Keratinocyte (primary cell): Measurements from ENCODE around the gene TIGAR. TPM values are rescaled to one million over a fixed set of nuclear protein-coding genes. Genes with fewer than 3 reads are reported as not detected.
A peak's percentile ranks its signal among the peaks of the same experiment; 100 is the strongest.

Source experiments
- DNase-seq: peaks from one replicate; pipeline ENCODE4 v3.0.0-alpha.2; 2011; ENCODE audit warnings: low read depth, missing footprints, low spot score
- FAIRE-seq: peaks from 2 replicates; lab custom pipeline; 2011; peaks lifted over from hg19 to GRCh38; lab: Jason Lieb, UNC
- H2AFZ ChIP-seq: 2 replicates; pipeline ENCODE4 v1.6.0; 2012; ENCODE audit warnings: low read length, control low read depth, inconsistent platforms; ENCODE audit not compliant: control insufficient read depth
- H3K27ac ChIP-seq: 2 replicates; pipeline ENCODE4 v1.5.1; 2011; ENCODE audit warnings: low read length; ENCODE audit not compliant: control insufficient read depth, insufficient read depth
- H3K27me3 ChIP-seq: 3 replicates; pipeline ENCODE4 v1.6.0; 2011; ENCODE audit warnings: low read length; ENCODE audit not compliant: control insufficient read depth, insufficient read depth; ENCODE audit errors: extremely low read depth
- H3K36me3 ChIP-seq, 2 experiments: 2 replicates in 1 of 2; 3 replicates in 1 of 2; pipeline ENCODE4 v1.5.1; 2011; ENCODE audit warnings: low read length in 2 of 2, mild to moderate bottlenecking in 1 of 2; ENCODE audit not compliant: control insufficient read depth in 2 of 2, insufficient read depth in 2 of 2; ENCODE audit errors: extremely low read depth in 1 of 2
- H3K4me1 ChIP-seq: 3 replicates; pipeline ENCODE4 v1.5.1; 2011; ENCODE audit warnings: low read length; ENCODE audit not compliant: control insufficient read depth, insufficient read depth; ENCODE audit errors: extremely low read depth
- H3K4me2 ChIP-seq: 3 replicates; pipeline ENCODE4 v1.6.0; 2011; ENCODE audit warnings: low read depth, low read length; ENCODE audit not compliant: control insufficient read depth, insufficient read depth; ENCODE audit errors: extremely low read depth
- H3K4me3 ChIP-seq, 3 experiments: fragments of 200-600 bp in 1 of 3; sonication (generic) in 1 of 3; 2 replicates in 2 of 3; 3 replicates in 1 of 3; pipeline ENCODE4 v1.5.1; 2011 to 2016; ENCODE audit warnings: low read length in 3 of 3, mild to moderate bottlenecking in 3 of 3, control low read depth in 2 of 3, inconsistent platforms in 1 of 3, low read depth in 1 of 3, mixed read lengths in 1 of 3, mixed run types in 1 of 3, moderate library complexity in 1 of 3; ENCODE audit not compliant: control insufficient read depth in 2 of 3, insufficient read depth in 2 of 3; ENCODE audit errors: extremely low read depth in 1 of 3
- H3K79me2 ChIP-seq: 2 replicates; pipeline ENCODE4 v1.6.0; 2012; ENCODE audit warnings: low read length; ENCODE audit not compliant: control insufficient read depth, insufficient read depth
- H3K9ac ChIP-seq: 3 replicates; pipeline ENCODE4 v1.6.0; 2011; ENCODE audit warnings: low read length; ENCODE audit not compliant: control insufficient read depth, insufficient read depth; ENCODE audit errors: extremely low read depth
- H3K9me1 ChIP-seq: 3 replicates; pipeline ENCODE4 v1.6.0; 2011; ENCODE audit warnings: low read length; ENCODE audit not compliant: control insufficient read depth, insufficient read depth; ENCODE audit errors: extremely low read depth
- H3K9me3 ChIP-seq: 2 replicates; pipeline ENCODE4 v1.5.1; 2012; ENCODE audit warnings: low read depth, low read length; ENCODE audit not compliant: control insufficient read depth
- H4K20me1 ChIP-seq: 3 replicates; pipeline ENCODE4 v1.6.0; 2011; ENCODE audit warnings: low read length; ENCODE audit not compliant: control insufficient read depth, insufficient read depth; ENCODE audit errors: extremely low read depth
- CTCF ChIP-seq, 3 experiments: IDR thresholded peaks in 1 of 3; conservative IDR thresholded peaks in 1 of 3; optimal IDR thresholded peaks in 1 of 3; 2 replicates in 2 of 3; 3 replicates in 1 of 3; pipeline versions ENCODE3 to v1.5.1; 2011; ENCODE audit warnings: low read length in 3 of 3, mild to moderate bottlenecking in 3 of 3, moderate library complexity in 2 of 3, control low read depth in 1 of 3, inconsistent platforms in 1 of 3; ENCODE audit not compliant: insufficient read depth in 2 of 3; ENCODE audit errors: extremely low read depth in 1 of 3
- EZH2 ChIP-seq: IDR thresholded peaks from one replicate; pipeline ENCODE4 v1.6.1; 2012; ENCODE audit warnings: inconsistent platforms, mild to moderate bottlenecking, low read length, moderate library complexity
- dilution Hi-C: fragments of 300-500 bp; cut with MboI; formaldehyde crosslinking; loops from one replicate; pipeline ENCODE4 v1.7.0; 2020; ENCODE audit warnings: low sequenced_read_pairs; ENCODE audit not compliant: extremely low pct_ligation_motif_present
- polyA plus RNA-seq, 5 experiments: library from polyadenylated mRNA; depleted of rRNA in 3 of 5; stranded (reverse) in 3 of 5; stranded (forward) in 1 of 5; unstranded in 1 of 5; fragments of >200 nt; gene quantifications; 1 replicate in 1 of 5; 2 replicates in 3 of 5; 3 replicates in 1 of 5; pipeline versions ENCODE4 v1.2.1 to v1.2.3, GENCODE V29; 2011 to 2012; ENCODE audit warnings: missing spikeins in 2 of 5, low read depth in 1 of 5, low replicate concordance in 1 of 5

Gene TIGAR
- polyA plus RNA-seq, 1 donor (not counting 4 experiments of a cell fraction or from before 2014, with no cell fraction given) = 37.3 TPM

GRCh38 chr12:4312251-4312650 lies 8.8 kb upstream of the TIGAR start:
- FAIRE-seq = no peak
- Histone ChIP-seq H3K9me1 (no peaks in the 10 kb centered on the region), H3K79me2 (no peaks in the 10 kb centered on the region), H3K27ac (no peak overlapping the region), H3K4me2 (no peak overlapping the region), H3K36me3 (peaks cover 0 to 2% of the 10 kb centered on the region in 2 experiments), H2AFZ (no peak overlapping the region), H3K27me3 (no peaks in the 10 kb centered on the region), H3K9me3 (no peaks in the 10 kb centered on the region), H3K9ac (no peak overlapping the region), H3K4me3 (no peak overlapping the region), H4K20me1 (no peaks in the 10 kb centered on the region), H3K4me1 (peaks cover 24% of the 10 kb centered on the region)
- TF ChIP-seq CTCF (optimal IDR thresholded peaks at IDR 0.05 in 1 of 3, IDR thresholded peaks at IDR 0.05 in 1 of 3, conservative IDR thresholded peaks at IDR 0.05 in 1 of 3; ENCODE audit: extremely low read depth in 1 of 3, insufficient read depth in 2 of 3, low read length in 3 of 3) (no peak), EZH2 (no peak)
- dilution Hi-C loops = no loop called here
- DNase-seq = no peak

GRCh38 chr12:4320497-4320852 lies 538 bp upstream of the TIGAR start:
- H4K20me1 ChIP-seq = no peaks in the 10 kb centered on the region
- peaks cover 42% of the 10 kb centered on the region for H3K79me2 ChIP-seq
- no peak for TF ChIP-seq EZH2
- TF ChIP-seq CTCF (optimal IDR thresholded peaks at IDR 0.05 in 1 of 3, IDR thresholded peaks at IDR 0.05 in 1 of 3, conservative IDR thresholded peaks at IDR 0.05 in 1 of 3; ENCODE audit: extremely low read depth in 1 of 3, insufficient read depth in 2 of 3, low read length in 3 of 3) = no peak
- H3K9me1 ChIP-seq = no peaks in the 10 kb centered on the region
- peaks cover 13% of the 10 kb centered on the region for H3K4me1 ChIP-seq
- peak overlapping the region; percentile 43 to 87 (median 86) for H3K4me3 ChIP-seq
- no peaks in the 10 kb centered on the region for H3K9me3 ChIP-seq
- dilution Hi-C loops = no loop called here
- peak overlapping the region; percentile 93 for H3K4me2 ChIP-seq
- H3K27me3 ChIP-seq = no peaks in the 10 kb centered on the region
- peaks cover 0 to 5% of the 10 kb centered on the region in 2 experiments for H3K36me3 ChIP-seq
- peak overlapping the region; percentile 81 for H3K27ac ChIP-seq
- DNase-seq (no peak), FAIRE-seq (no peak)
- peak overlapping the region; percentile 77 for H3K9ac ChIP-seq
- H2AFZ ChIP-seq = peak overlapping the region; percentile 72
